B cell (primary cell): ENCODE measurements around the gene AFF2. TPM values are rescaled to one million over a fixed set of nuclear protein-coding genes. Genes with fewer than 3 reads are reported as not detected.

Source experiments
- ATAC-seq: fragments of 200-7000 bp; cut with Tn5 transposase; one replicate; pipeline ENCODE4 v1.10.0; 2021; ENCODE audit warnings: low read depth, mild to moderate bottlenecking, moderate number of reproducible peaks, moderate library complexity
- CTCF ChIA-PET: fragments of 350-600 bp; sonication (Branson Sonifier 250); formaldehyde crosslinking; loops from one replicate; lab custom pipeline; 2021; ENCODE audit warnings: antibody characterized with exemption, inconsistent platforms; lab: Charles Lee
- POLR2A ChIA-PET: fragments of 350-600 bp; sonication (Branson Sonifier 250); formaldehyde crosslinking; loops from one replicate; lab custom pipeline; 2021; ENCODE audit warnings: antibody characterized with exemption; lab: Charles Lee
- DNase-seq: peaks from one replicate; pipeline ENCODE4 v3.0.0; 2013
- H2AFZ ChIP-seq: 2 replicates; pipeline ENCODE4 v1.6.1; 2012; ENCODE audit warnings: mild to moderate bottlenecking, low read depth, low read length; ENCODE audit not compliant: insufficient read depth, poor library complexity, severe bottlenecking
- H3K27ac ChIP-seq, 2 donors: 1 replicate in 1 of 2; 2 replicates in 1 of 2; pipeline ENCODE4 v1.5.1; 2012 to 2013; ENCODE audit warnings: low read length in 2 of 2, mild to moderate bottlenecking in 2 of 2, moderate library complexity in 1 of 2
- H3K27me3 ChIP-seq, 4 experiments: fragments of 200-600 bp in 1 of 4; sonication (generic) in 1 of 4; replicated peaks in 1 of 4; 1 replicate in 2 of 4; 2 replicates in 2 of 4; pipeline versions ENCODE4 v1.6.1 to v1.7.0; 2013 to 2016; ENCODE audit warnings: low read length in 3 of 4, mild to moderate bottlenecking in 2 of 4, mixed read lengths in 1 of 4, moderate library complexity in 1 of 4; ENCODE audit not compliant: insufficient read depth in 4 of 4, control insufficient read depth in 3 of 4; ENCODE audit errors: control extremely low read depth in 1 of 4
- H3K36me3 ChIP-seq, 2 experiments: replicated peaks in 1 of 2; 1 replicate in 1 of 2; 2 replicates in 1 of 2; pipeline versions ENCODE4 v1.6.1 to v1.7.1; 2013; ENCODE audit warnings: low read length in 1 of 2; ENCODE audit not compliant: insufficient read depth in 2 of 2, control insufficient read depth in 1 of 2; ENCODE audit errors: control extremely low read depth in 1 of 2, extremely low read depth in 1 of 2
- H3K4me1 ChIP-seq, 2 donors: fragments of 200-600 bp in 1 of 2; sonication (generic) in 1 of 2; 1 replicate in 1 of 2; 2 replicates in 1 of 2; pipeline versions ENCODE4 v1.5.1 to v1.6.1; 2013 to 2017; ENCODE audit warnings: low read length in 2 of 2; ENCODE audit not compliant: control insufficient read depth in 2 of 2, insufficient read depth in 2 of 2
- H3K4me2 ChIP-seq: replicated peaks from 2 replicates; pipeline ENCODE3; 2012; ENCODE audit warnings: mild to moderate bottlenecking, low read depth, low read length; ENCODE audit not compliant: poor library complexity, severe bottlenecking
- H3K4me3 ChIP-seq, 5 experiments: fragments of 200-600 bp in 1 of 5; sonication (generic) in 1 of 5; 1 replicate in 3 of 5; 2 replicates in 2 of 5; pipeline versions ENCODE4 v1.5.1 to v1.7.0; 2011 to 2016; ENCODE audit warnings: low read length in 4 of 5, mild to moderate bottlenecking in 4 of 5, low read depth in 2 of 5, control low read depth in 1 of 5, moderate library complexity in 1 of 5; ENCODE audit not compliant: insufficient read depth in 1 of 5; ENCODE audit errors: control extremely low read depth in 1 of 5, extremely low read depth in 1 of 5
- H3K79me2 ChIP-seq: fragments of 200-600 bp; sonication (generic); one replicate; pipeline ENCODE4 v1.6.0; 2016; ENCODE audit warnings: low read length; ENCODE audit not compliant: control insufficient read depth, insufficient read depth
- H3K9ac ChIP-seq: fragments of 200-600 bp; sonication (generic); 2 replicates; pipeline ENCODE4 v1.6.1; 2017; ENCODE audit warnings: mild to moderate bottlenecking, low read length, moderate library complexity
- H3K9me3 ChIP-seq, 3 donors: one replicate each; pipeline versions ENCODE4 v1.6.1 to v1.7.1; 2013; ENCODE audit warnings: low read length in 2 of 3; ENCODE audit not compliant: control insufficient read depth in 2 of 3, insufficient read depth in 1 of 3; ENCODE audit errors: control extremely low read depth in 1 of 3
- H4K20me1 ChIP-seq: 2 replicates; pipeline ENCODE4 v1.6.0; 2012; ENCODE audit warnings: mild to moderate bottlenecking, low read length; ENCODE audit not compliant: insufficient read depth, control insufficient read depth, poor library complexity, severe bottlenecking
- H3K27ac Mint-ChIP-seq: one replicate; pipeline ENCODE4 v1.8.0; 2021; ENCODE audit warnings: mixed read lengths
- H3K27me3 Mint-ChIP-seq: one replicate; pipeline ENCODE4 v1.8.0; 2021; ENCODE audit warnings: mixed read lengths
- H3K4me1 Mint-ChIP-seq: one replicate; pipeline ENCODE4 v1.8.0; 2021; ENCODE audit warnings: mixed read lengths
- H3K4me3 Mint-ChIP-seq: one replicate; pipeline ENCODE4 v1.8.0; 2021; ENCODE audit warnings: mixed read lengths
- H3K9me3 Mint-ChIP-seq: one replicate; pipeline ENCODE4 v1.8.0; 2022; ENCODE audit warnings: mixed read lengths; ENCODE audit not compliant: insufficient read depth
- CTCF ChIP-seq: fragments of 200-600 bp; IDR thresholded peaks from one replicate; pipeline ENCODE4 v1.8.0; 2022; ENCODE audit warnings: antibody characterized with exemption, mild to moderate bottlenecking
- EZH2 ChIP-seq: IDR thresholded peaks from 2 replicates; pipeline ENCODE4 v1.6.1; 2012; ENCODE audit warnings: borderline replicate concordance, low read depth, mild to moderate bottlenecking, moderate library complexity, low read length; ENCODE audit not compliant: insufficient read depth, poor library complexity, severe bottlenecking
- WGBS: methylation state at CpG from one replicate; pipeline ENCODE4 v1.1.5; 2013; ENCODE audit warnings: missing lambda C conversion rate; ENCODE audit not compliant: insufficient coverage; 5-methylcytosine and 5-hydroxymethylcytosine counted together
- intact Hi-C: fragments of 100-400 bp; cut with micrococcal nuclease; formaldehyde crosslinking; loops from one replicate; pipeline ENCODE4 v1.10.0; 2022
- polyA plus RNA-seq: library from polyadenylated mRNA; depleted of rRNA; stranded (reverse); fragments of >200 nt; gene quantifications from 2 replicates; pipeline ENCODE4 v1.2.3, GENCODE V29; 2012
- total RNA-seq, 2 donors: library from RNA; stranded (reverse); fragments of 120-200 nt in 1 of 2; gene quantifications; 1 replicate in 1 of 2; 2 replicates in 1 of 2; pipeline versions ENCODE4 v1.2.3 to v1.2.4, GENCODE V29; 2013 to 2022

AFF2 gene
- total and polyA plus RNA-seq, 2 donors (not counting 1 experiment from before 2014, with no cell fraction given): 0.06 to 12.0 TPM

- Histone ChIP-seq H3K4me2 (no peak overlapping the region), H3K27ac (no peak overlapping the region), H3K9me3 (no peaks in the 10 kb centered on the region), H2AFZ (no peak overlapping the region), H3K4me1 (peaks cover 2 to 5% of the 10 kb centered on the region in 2 donors), H3K79me2 (no peaks in the 10 kb centered on the region), H3K4me3 (no peak overlapping the region), H3K9ac (no peak overlapping the region), H3K36me3 (no peaks in the 10 kb centered on the region), H4K20me1 (no peaks in the 10 kb centered on the region), H3K27me3 (no peaks in the 10 kb centered on the region)
- DNase-seq (no peak), ATAC-seq (no peak)
- Mint-ChIP-seq H3K27me3 (no peaks in the 10 kb centered on the region), H3K27ac (no peak overlapping the region), H3K4me3 (no peak overlapping the region), H3K9me3 (no peaks in the 10 kb centered on the region), H3K4me1 (peaks cover 17% of the 10 kb centered on the region)
- CTCF ChIA-PET: no interaction called here
- TF ChIP-seq EZH2 (no peak), CTCF (no peak)
- WGBS: no CpG with 5 or more reads among the region's 2 CpGs
- POLR2A ChIA-PET: no interaction called here
- intact Hi-C loops: no loop called here
These were observed 115.1 kb downstream of the AFF2 start for GRCh38 chrX:148615491-148615890.

- Histone ChIP-seq H3K9ac (no peak overlapping the region), H4K20me1 (no peaks in the 10 kb centered on the region), H3K4me2 (no peak overlapping the region), H3K4me1 (no peaks in the 10 kb centered on the region), H3K9me3 (no peaks in the 10 kb centered on the region), H3K27me3 (no peaks in the 10 kb centered on the region), H3K79me2 (no peaks in the 10 kb centered on the region), H3K27ac (no peak overlapping the region), H3K4me3 (no peak overlapping the region), H3K36me3 (no peaks in the 10 kb centered on the region), H2AFZ (no peak overlapping the region)
- Mint-ChIP-seq H3K9me3 (no peaks in the 10 kb centered on the region), H3K27ac (no peak overlapping the region), H3K4me3 (no peak overlapping the region), H3K27me3 (no peaks in the 10 kb centered on the region), H3K4me1 (no peaks in the 10 kb centered on the region)
- ATAC-seq (no peak), DNase-seq (no peak)
- no peak for TF ChIP-seq EZH2
- no peak for TF ChIP-seq CTCF
- intact Hi-C loops: no loop called here
- CTCF ChIA-PET: no interaction called here
- WGBS: no CpG with 5 or more reads among the region's 3 CpGs
- POLR2A ChIA-PET: no interaction called here
These were observed 118.3 kb downstream of the AFF2 start for GRCh38 chrX:148618470-148619445.
